Fibroblast of peridontal ligament (primary cell): Measurements from ENCODE around the gene SCAPER.
"Not testable (repeated sequence)": the region's sequence is repeated elsewhere in the genome, so short reads cannot be mapped to it uniquely, and the experiment has no call there.

Experiments used
- DNase-seq: peaks from one replicate; pipeline ENCODE4 v3.0.0-alpha.2; 2010; ENCODE audit errors: extremely low read depth

Gene SCAPER

GRCh38 chr15:76863123-76863522 lies 42.0 kb downstream of the SCAPER start:
- DNase-seq, result no peak

GRCh38 chr15:76861815-76862397 lies 43.2 kb downstream of the SCAPER start:
- DNase-seq, result no peak

GRCh38 chr15:76860201-76860600 lies 44.9 kb downstream of the SCAPER start:
- no peak for DNase-seq

- not testable (repeated sequence) for DNase-seq
Observed at GRCh38 chr15:76850367-76850766, 54.8 kb downstream of the SCAPER start.

GRCh38 chr15:76846782-76847181 lies 58.4 kb downstream of the SCAPER start:
- DNase-seq, result no peak

GRCh38 chr15:76844096-76844495 lies 61.0 kb downstream of the SCAPER start:
- DNase-seq, result peak; percentile 45

GRCh38 chr15:76843269-76843668 lies 61.9 kb downstream of the SCAPER start:
- no peak for DNase-seq

- DNase-seq, result peak; percentile 78
Observed at GRCh38 chr15:76840830-76841460, 64.2 kb downstream of the SCAPER start.

GRCh38 chr15:76839173-76839572 lies 66.0 kb downstream of the SCAPER start:
- DNase-seq, result no peak

GRCh38 chr15:76837474-76837873 lies 67.7 kb downstream of the SCAPER start:
- DNase-seq, result no peak

- DNase-seq, result no peak
Observed at GRCh38 chr15:76829939-76830338, 75.2 kb downstream of the SCAPER start.

- DNase-seq, result peak; percentile 20
Observed at GRCh38 chr15:76823890-76824289, 81.2 kb downstream of the SCAPER start.

GRCh38 chr15:76823303-76823702 lies 81.8 kb downstream of the SCAPER start:
- no peak for DNase-seq

- DNase-seq, result not testable (repeated sequence)
Observed at GRCh38 chr15:76818926-76819325, 86.2 kb downstream of the SCAPER start.

- DNase-seq, result no peak
Observed at GRCh38 chr15:76815421-76815820, 89.7 kb downstream of the SCAPER start.

GRCh38 chr15:76812381-76812780 lies 92.8 kb downstream of the SCAPER start:
- no peak for DNase-seq

GRCh38 chr15:76809412-76810103 lies 95.6 kb downstream of the SCAPER start:
- no peak for DNase-seq

- no peak for DNase-seq
Observed at GRCh38 chr15:76803049-76803571, 102.0 kb downstream of the SCAPER start.

GRCh38 chr15:76802411-76802810 lies 102.7 kb downstream of the SCAPER start:
- no peak for DNase-seq

GRCh38 chr15:76799760-76800159 lies 105.4 kb downstream of the SCAPER start:
- DNase-seq, result peak; percentile 65

GRCh38 chr15:76795217-76795616 lies 109.9 kb downstream of the SCAPER start:
- DNase-seq, result no peak

GRCh38 chr15:76793162-76793561 lies 112.0 kb downstream of the SCAPER start:
- DNase-seq, result no peak

- DNase-seq, result no peak
Observed at GRCh38 chr15:76791511-76791910, 113.6 kb downstream of the SCAPER start.
